ENCODE data around the gene PPP1R12B.
A peak's percentile ranks its signal among the peaks of the same experiment; 100 is the strongest.
"Not testable (repeated sequence)": the region's sequence is repeated elsewhere in the genome, so short reads cannot be mapped to it uniquely, and the experiment has no call there.

The PPP1R12B gene

DNA sequence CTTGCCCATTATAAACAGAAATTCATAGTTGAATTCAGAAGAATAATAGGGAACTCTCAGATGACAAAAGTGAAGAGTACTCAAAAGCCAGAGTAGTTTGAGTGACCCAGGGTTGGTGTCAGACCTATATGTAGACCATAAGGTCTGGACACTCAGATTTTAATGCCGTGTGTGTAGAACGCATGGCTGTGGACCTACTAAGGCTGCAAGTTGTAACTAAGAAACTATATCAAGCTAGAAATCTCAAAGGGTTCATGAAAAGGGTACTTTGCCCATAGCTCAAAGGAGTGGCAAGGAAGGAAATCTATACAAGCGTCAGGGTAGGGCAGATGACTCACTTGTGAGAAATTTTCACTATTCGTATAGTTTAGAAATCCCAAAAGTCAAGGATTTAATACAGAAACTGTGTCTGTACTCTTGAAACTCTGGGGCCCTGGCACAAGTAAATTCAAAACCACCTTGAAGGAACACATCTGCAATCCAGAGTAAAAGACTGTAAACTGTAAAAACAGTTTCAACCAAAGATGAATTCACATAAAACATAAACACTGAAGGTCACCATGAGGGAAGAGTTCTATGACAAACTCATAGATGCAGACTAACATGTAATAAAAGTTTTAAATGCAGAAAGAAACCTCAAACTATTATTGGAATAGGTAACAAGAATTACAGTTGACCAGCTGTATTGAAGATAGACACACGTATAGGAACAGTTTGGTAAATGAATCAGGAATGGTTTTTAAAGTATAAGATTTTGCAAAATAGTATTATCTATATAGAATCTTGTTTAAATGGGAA lies 108.1 kb downstream of the PPP1R12B start:
- DNase-seq, result not testable (repeated sequence)

DNA sequence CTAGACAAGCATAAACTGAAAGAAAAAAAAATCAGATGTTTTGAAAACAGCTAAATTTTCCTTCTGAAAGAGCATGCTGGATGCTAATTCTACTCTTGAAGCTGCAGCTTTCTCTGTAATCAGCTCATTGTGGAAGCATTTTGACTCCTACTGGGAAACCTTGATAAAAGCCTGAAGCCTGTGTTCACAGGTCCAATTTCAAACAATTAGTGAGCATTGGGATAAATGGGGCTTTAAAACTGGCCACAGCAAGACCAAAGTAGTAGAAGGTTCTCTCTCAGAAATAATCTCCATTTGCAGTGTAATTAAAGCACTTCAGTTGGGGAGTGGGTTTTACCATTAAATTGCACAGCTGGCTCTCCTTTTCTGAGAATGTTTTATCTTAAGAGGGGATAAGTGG lies 110.2 kb downstream of the PPP1R12B start:
- DNase-seq, result not testable (repeated sequence)

GRCh38 chr1:202459470-202460142 lies 111.1 kb downstream of the PPP1R12B start:
- not testable (repeated sequence) for DNase-seq

DNA sequence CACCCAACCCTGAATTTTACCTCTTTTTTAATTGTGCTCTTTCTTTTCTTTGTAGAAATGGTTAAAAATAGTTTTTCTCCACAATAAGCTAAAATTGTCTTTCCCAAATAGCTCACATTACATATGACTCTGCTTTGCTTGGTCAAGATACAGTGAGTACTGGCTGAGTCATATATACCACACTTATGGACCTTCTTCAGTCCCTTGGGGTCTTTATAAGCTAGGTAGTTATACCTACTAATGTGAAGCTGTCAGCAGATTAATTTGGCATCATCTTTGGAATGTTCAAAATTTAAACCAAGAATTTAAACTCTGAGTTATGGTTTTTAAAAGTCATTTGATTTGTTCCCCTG lies 111.6 kb downstream of the PPP1R12B start:
- not testable (repeated sequence) for DNase-seq

- DNase-seq, result no peak
These were observed 114.0 kb downstream of the PPP1R12B start for GRCh38 chr1:202462342-202463076.

DNA sequence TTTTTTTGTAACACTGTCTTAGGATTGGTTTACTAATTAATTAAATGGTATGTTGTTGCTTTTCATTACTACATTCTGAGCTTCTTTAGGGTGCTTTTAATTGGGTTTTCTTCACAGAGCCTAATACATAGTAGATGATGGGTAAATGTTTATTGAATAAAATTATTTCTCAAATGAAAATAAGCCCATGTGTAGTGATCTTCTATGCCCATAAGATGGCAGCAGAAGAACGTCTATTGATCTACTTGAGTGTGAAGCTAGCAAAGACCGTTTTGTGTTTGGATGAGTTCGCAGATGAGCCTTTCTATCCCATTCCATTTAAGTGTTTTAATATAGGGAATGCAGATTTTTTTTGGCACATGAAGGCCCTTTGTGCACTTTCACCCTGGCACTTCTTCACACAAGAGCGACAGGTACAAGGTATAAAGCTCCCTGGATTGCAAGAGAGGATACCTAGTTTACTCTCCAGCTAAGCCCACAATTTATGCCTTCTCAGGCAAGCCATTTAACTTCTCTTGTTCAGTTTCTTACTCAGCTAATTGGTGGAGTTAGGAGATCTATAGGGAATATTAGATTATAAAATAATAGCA lies 115.7 kb downstream of the PPP1R12B start:
- not testable (repeated sequence) for DNase-seq

DNA sequence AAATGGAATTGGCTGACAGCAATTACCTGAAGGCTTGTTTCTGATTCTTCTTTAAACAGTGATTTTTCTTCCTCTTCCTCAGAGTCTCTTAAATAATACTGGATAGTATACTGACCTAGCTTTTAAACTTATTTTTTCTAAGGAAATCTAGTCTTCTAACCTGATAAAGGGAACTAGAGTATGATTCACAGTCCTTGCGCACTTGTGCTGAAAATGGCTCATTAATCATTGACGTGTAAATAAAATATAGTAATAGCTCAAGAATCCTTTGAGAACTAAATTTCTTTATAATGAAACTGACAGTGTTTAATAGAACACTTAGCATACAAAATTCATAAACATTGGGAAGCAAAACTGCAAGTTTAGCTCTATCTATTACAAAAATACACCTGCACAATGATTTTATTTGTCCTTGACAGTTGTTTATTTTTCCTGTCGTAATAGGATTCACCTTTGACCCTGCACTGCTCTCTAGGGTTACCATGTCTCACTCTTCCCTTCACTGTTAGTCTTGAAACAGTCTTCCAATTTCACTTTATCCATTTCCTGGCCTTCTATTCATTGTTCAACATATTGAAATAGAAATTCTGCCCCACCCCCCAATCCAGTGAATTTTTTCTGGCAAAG lies 117.3 kb downstream of the PPP1R12B start:
- not testable (repeated sequence) for DNase-seq

DNA sequence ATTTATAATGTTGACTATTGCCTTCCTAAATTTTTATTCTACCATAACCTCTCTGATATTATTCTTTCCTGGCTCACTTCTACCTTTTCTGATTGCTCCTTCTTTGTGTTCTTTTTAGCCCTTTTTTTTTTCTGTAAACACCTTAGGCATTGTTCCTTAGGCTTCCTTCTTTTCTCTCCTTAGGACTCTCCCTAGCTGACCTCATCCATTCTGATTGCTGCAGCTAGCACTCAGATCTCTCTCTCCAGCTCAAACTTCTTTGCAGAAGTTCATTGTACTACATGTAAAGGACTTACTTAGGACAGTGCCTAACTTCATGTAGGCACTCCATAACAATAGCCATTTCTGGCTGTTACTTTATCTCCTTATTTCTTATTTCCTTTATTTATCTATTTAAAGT lies 117.8 kb downstream of the PPP1R12B start:
- not testable (repeated sequence) for DNase-seq

DNA sequence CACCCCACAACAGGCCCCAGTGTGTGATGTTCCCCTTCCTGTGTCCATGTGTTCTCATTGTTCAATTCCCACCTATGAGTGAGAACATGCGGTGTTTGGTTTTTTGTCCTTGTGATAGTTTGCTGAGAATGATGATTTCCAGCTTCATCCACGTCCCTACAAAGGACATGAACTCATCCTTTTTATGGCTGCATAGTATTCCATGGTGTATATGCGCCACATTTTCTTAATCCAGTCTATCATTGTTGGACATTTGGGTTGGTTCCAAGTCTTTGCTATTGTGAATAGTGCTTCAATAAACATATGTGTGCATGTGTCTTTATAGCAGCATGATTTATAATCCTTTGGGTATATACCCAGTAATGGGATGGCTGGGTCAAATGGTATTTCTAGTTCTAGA lies 118.9 kb downstream of the PPP1R12B start:
- not testable (repeated sequence) for DNase-seq

DNA sequence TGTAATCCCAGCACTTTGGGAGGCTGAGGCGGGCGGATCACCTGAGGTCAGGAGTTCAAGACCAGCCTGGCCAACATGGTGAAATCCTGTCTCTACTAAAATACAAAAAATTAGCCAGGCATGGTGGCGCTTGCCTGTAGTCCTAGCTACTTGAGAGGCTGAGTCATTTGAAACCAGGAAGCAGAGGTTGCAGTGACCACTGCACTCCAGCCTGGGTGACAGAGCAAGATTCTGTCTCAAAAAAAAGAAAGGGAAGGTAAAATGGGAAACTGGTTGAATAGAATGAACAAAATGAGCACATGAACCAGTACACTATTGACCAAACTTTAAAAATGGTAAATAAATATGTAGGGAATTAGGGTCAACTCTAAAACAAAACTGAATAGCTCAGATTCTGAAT lies 120.2 kb downstream of the PPP1R12B start:
- peak; percentile 21 for DNase-seq

DNA sequence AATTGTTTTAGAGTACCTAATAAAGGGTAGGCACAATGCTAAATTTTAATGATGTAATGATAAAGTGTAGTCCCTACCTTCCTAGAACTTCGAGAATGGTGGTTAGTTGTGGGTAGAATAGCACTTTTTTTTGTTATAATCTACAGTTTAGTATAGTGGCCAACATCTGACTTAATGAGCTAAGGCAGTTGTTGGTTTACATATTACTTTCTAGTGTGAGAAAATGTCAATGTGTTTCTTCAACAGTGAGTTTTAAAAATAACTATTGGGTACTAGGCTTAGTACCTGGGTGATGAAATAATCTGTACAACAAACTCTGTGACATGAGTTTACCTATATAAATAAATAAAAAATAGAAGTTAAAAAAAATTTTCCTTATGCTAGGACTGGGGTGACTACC lies 120.6 kb downstream of the PPP1R12B start:
- not testable (repeated sequence) for DNase-seq

DNA sequence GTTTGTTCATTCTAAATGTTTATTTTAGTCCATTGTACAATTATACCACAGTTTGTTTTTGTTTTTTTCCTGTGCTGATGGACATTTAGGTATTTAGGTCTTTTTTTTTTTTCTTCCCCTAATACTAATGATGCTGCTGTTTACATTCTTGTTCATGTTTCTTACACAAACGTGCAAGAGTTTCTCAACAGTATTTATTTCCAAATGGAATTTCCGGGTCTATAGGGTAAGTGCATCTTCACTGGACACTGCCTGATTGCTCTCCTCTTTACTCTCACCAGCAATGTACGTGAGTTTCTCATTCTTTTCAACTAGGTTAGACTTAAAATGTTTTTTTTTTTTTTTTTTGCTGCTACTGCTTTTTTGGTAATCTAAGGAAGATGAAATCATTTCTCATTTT lies 122.7 kb downstream of the PPP1R12B start:
- no peak for DNase-seq

DNA sequence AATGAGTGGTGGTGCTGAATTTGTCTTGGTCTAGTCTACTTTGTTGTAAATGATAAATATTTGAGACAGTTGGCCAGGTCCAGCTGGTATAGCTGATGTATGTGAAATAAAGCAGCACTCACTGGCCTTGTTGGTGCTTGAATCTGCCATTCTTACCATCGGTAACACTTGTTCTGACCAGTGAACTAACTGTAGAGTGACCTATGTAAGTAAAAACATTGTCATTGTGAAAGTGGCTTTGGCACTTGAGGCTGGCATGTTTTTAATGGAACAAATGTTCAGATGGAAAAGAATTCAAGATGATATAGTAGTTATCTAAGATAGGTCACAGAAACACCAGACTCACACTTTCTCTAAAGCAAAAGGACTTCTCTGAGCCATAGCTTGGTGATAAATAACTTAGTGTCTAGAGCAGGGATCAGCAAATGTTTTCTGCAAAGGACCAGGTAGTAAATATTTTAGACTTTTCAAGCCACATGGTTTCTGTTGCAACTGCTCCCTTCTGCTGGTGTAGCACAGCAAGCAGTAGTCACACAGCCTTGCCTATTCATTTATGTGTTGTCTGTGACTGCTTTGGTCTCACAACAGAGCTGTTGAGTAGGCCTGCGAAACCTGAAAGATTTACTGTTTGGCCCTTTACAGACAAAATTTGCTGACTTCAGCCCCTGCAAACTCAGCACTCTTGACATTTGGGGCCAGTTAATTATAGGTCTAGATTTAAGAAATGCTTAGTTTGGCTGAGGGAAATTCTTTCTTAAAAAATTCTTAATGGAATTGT lies 124.0 kb downstream of the PPP1R12B start:
- not testable (repeated sequence) for DNase-seq

GRCh38 chr1:202473266-202474045 lies 125.0 kb downstream of the PPP1R12B start:
- DNase-seq, result not testable (repeated sequence)

GRCh38 chr1:202479661-202480060 lies 131.2 kb downstream of the PPP1R12B start:
- DNase-seq, result not testable (repeated sequence)

DNA sequence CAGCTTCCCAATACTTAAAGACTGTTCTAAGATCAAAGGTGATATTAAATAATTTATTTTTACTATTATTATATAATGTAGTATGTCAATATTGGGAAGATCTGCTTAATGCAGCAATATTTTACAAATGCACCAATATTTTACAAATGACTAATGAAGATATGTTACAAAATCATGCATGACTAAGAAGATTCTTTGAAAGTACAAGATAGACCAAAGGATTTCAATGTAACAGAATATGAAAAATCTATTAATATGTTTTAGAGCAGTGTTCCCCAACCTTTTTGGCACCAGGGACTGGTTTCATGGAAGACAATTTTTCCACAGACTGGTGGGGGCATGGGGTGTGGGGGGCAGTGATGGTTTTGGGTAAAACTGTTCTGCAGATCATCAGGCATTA lies 132.1 kb downstream of the PPP1R12B start:
- DNase-seq, result not testable (repeated sequence)

GRCh38 chr1:202483362-202483761 lies 134.9 kb downstream of the PPP1R12B start:
- not testable (repeated sequence) for DNase-seq

- DNase-seq, result not testable (repeated sequence)
These were observed 135.5 kb downstream of the PPP1R12B start for GRCh38 chr1:202484032-202484431.

- DNase-seq, result not testable (repeated sequence)
These were observed 136.3 kb downstream of the PPP1R12B start for GRCh38 chr1:202484820-202485219.

GRCh38 chr1:202488178-202488649 lies 139.7 kb downstream of the PPP1R12B start:
- DNase-seq, result not testable (repeated sequence)

GRCh38 chr1:202489101-202489500 lies 140.6 kb downstream of the PPP1R12B start:
- not testable (repeated sequence) for DNase-seq

All from CD4-positive, alpha-beta T cell treated with Interferon gamma for 1 hour (primary cell).